IPS-11a (cell line): Measurements from ENCODE around the gene ISG20.

ENCODE experiments used
- H3K4me3 ChIP-seq: one replicate; pipeline ENCODE4 v1.5.1; 2013; ENCODE audit warnings: low read depth, low read length, control low read depth

Gene ISG20

GRCh38 chr15:88653200-88654064 is 14.6 kb downstream of the ISG20 start:
- H3K4me3 ChIP-seq: no peak overlapping the region

- H3K4me3 ChIP-seq: no peak overlapping the region
Measured at GRCh38 chr15:88654430-88655102, 15.8 kb downstream of the ISG20 start.

GRCh38 chr15:88655103-88655553 is 16.3 kb downstream of the ISG20 start:
- no peak overlapping the region for H3K4me3 ChIP-seq

- H3K4me3 ChIP-seq: no peak overlapping the region
Measured at GRCh38 chr15:88655800-88656488, 17.1 kb downstream of the ISG20 start.

- no peak overlapping the region for H3K4me3 ChIP-seq
Measured at GRCh38 chr15:88656760-88657221, 18.0 kb downstream of the ISG20 start.

GRCh38 chr15:88657326-88658069 is 18.7 kb downstream of the ISG20 start:
- H3K4me3 ChIP-seq: no peak overlapping the region

- no peak overlapping the region for H3K4me3 ChIP-seq
Measured at GRCh38 chr15:88658070-88658965, 19.5 kb downstream of the ISG20 start.

- H3K4me3 ChIP-seq: no peak overlapping the region
Measured at GRCh38 chr15:88658972-88659931, 20.4 kb downstream of the ISG20 start.

- no peak overlapping the region for H3K4me3 ChIP-seq
Measured at GRCh38 chr15:88661041-88661700, 22.4 kb downstream of the ISG20 start.

- H3K4me3 ChIP-seq: no peak overlapping the region
Measured at GRCh38 chr15:88661761-88662556, 23.1 kb downstream of the ISG20 start.

- H3K4me3 ChIP-seq: no peak overlapping the region
Measured at GRCh38 chr15:88663141-88663621, 24.4 kb downstream of the ISG20 start.

- H3K4me3 ChIP-seq: no peak overlapping the region
Measured at GRCh38 chr15:88664151-88664778, 25.4 kb downstream of the ISG20 start.

- H3K4me3 ChIP-seq: no peak overlapping the region
Measured at GRCh38 chr15:88674661-88675060, 35.8 kb downstream of the ISG20 start.

- H3K4me3 ChIP-seq: no peak overlapping the region
Measured at GRCh38 chr15:88678755-88679154, 39.9 kb downstream of the ISG20 start.

GRCh38 chr15:88680241-88681001 is 41.6 kb downstream of the ISG20 start:
- no peak overlapping the region for H3K4me3 ChIP-seq
